Hindlimb muscle (tissue), 1 donor: ENCODE data around the gene TMEM59L. TPM values are rescaled to one million over a fixed set of nuclear protein-coding genes. Genes with fewer than 3 reads are reported as not detected.
A peak's percentile ranks its signal among the peaks of the same experiment; 100 is the strongest.

Source experiments
- DNase-seq: peaks from one replicate; pipeline ENCODE4 v3.0.0-alpha.2; 2013
- polyA plus RNA-seq: library from polyadenylated mRNA; unstranded; fragments of 120-200 nt; gene quantifications from one replicate; pipeline ENCODE4 v1.2.1, GENCODE V29; 2013; ENCODE audit not compliant: insufficient read length

Gene TMEM59L
- polyA plus RNA-seq, 1 donor, result 3.5 TPM

GRCh38 chr19:18637673-18638630 is 25.3 kb downstream of the TMEM59L start:
- no peak for DNase-seq

GRCh38 chr19:18639706-18640243 is 27.1 kb downstream of the TMEM59L start:
- no peak for DNase-seq

GRCh38 chr19:18644196-18645034 is 31.7 kb downstream of the TMEM59L start:
- DNase-seq, result no peak

GRCh38 chr19:18645035-18645511 is 32.4 kb downstream of the TMEM59L start:
- DNase-seq, result no peak

GRCh38 chr19:18646535-18647370 is 34.1 kb downstream of the TMEM59L start:
- DNase-seq, result no peak

GRCh38 chr19:18647371-18647767 is 34.7 kb downstream of the TMEM59L start:
- no peak for DNase-seq

GRCh38 chr19:18647807-18648206 is 35.1 kb downstream of the TMEM59L start:
- no peak for DNase-seq

GRCh38 chr19:18648973-18649315 is 36.3 kb downstream of the TMEM59L start:
- DNase-seq, result no peak

- peak; percentile 80 for DNase-seq
Observed at GRCh38 chr19:18649371-18650020, 36.8 kb downstream of the TMEM59L start.

GRCh38 chr19:18650021-18650390 is 37.3 kb downstream of the TMEM59L start:
- peak; percentile 65 for DNase-seq

- peak; percentile 80 for DNase-seq
Observed at GRCh38 chr19:18650468-18651041, 37.9 kb downstream of the TMEM59L start.

- DNase-seq, result no peak
Observed at GRCh38 chr19:18651300-18651699, 38.6 kb downstream of the TMEM59L start.

GRCh38 chr19:18651733-18652132 is 39.1 kb downstream of the TMEM59L start:
- no peak for DNase-seq

- DNase-seq, result no peak
Observed at GRCh38 chr19:18653853-18654252, 41.2 kb downstream of the TMEM59L start.

- DNase-seq, result no peak
Observed at GRCh38 chr19:18654469-18654868, 41.8 kb downstream of the TMEM59L start.

- no peak for DNase-seq
Observed at GRCh38 chr19:18655173-18655844, 42.6 kb downstream of the TMEM59L start.

GRCh38 chr19:18656337-18657086 is 43.8 kb downstream of the TMEM59L start:
- no peak for DNase-seq

GRCh38 chr19:18657590-18658365 is 45.1 kb downstream of the TMEM59L start:
- no peak for DNase-seq

GRCh38 chr19:18658366-18658855 is 45.7 kb downstream of the TMEM59L start:
- no peak for DNase-seq
